Measurements from ENCODE around the gene SLC27A5.

The SLC27A5 gene

GRCh38 chr19:58545286-58546018 is 33.7 kb upstream of the SLC27A5 start:
- POLR2A ChIA-PET, result interaction anchor here (0.6 to 4.4 kb wide), 7 partner anchors 8 to 327 kb away, joined by 3 to 128 read pairs (median 7); partner anchors contain the start of genes CHMP2A, UBE2M, ZBTB45 and ZNF497
- H3K36me3 ChIP-seq (ENCODE audit: control insufficient read depth in 2 of 2, insufficient read depth in 1 of 2, low read length in 2 of 2), result peaks cover 17 to 56% of the 10 kb centered on the region in 2 experiments; a peak in 2 of 3 replicates
- H3K27ac ChIP-seq (ENCODE audit: extremely low read depth, low read depth, low read length), result peak overlapping the region; percentile 99
- CTCF ChIA-PET, result no interaction called here
- TF ChIP-seq ZFP69B (tag by site-specific recombination; IDR thresholded peaks at IDR 0.05) (no peak), KLF8 (tag by site-specific recombination; IDR thresholded peaks at IDR 0.05) (0 out of 2 replicates have a peak, but pooled peaks have one; percentile 12), KLF1 (tag by site-specific recombination; IDR thresholded peaks at IDR 0.05) (0 out of 2 replicates have a peak, but pooled peaks have one; percentile 29), ZSCAN4 (tag by site-specific recombination; IDR thresholded peaks at IDR 0.05) (no peak), HIC1 (tag by site-specific recombination; IDR thresholded peaks at IDR 0.05) (no peak)
- peaks cover 13% of the 10 kb centered on the region for H3K4me1 ChIP-seq (ENCODE audit: control insufficient read depth, insufficient read depth, low read length)
- no peaks in the 10 kb centered on the region for H3K9me3 ChIP-seq (ENCODE audit: control insufficient read depth, insufficient read depth, low read depth, low read length)
- H3K4me3 ChIP-seq (ENCODE audit: low read depth, low read length), result peak overlapping the region; percentile 67

- POLR2A ChIA-PET, result interaction anchor here (0.6 to 4.4 kb wide), 26 partner anchors 9 to 362 kb away, joined by 3 to 128 read pairs (median 8); partner anchors contain the start of genes CHMP2A, MZF1, RPS5 and UBE2M
- CTCF ChIA-PET, result interaction anchor here (1.3 to 1.9 kb wide), 2 partner anchors 10 to 24 kb away, joined by 6 to 19 read pairs; partner anchors contain the start of genes CHMP2A and ZBTB45
- Histone ChIP-seq H3K4me3 (ENCODE audit: low read depth, low read length) (peak overlapping the region; percentile 67), H3K36me3 (ENCODE audit: control insufficient read depth in 2 of 2, insufficient read depth in 1 of 2, low read length in 2 of 2) (peaks cover 17 to 49% of the 10 kb centered on the region in 2 experiments; a peak in 2 of 3 replicates), H3K4me1 (ENCODE audit: control insufficient read depth, insufficient read depth, low read length) (peaks cover 13% of the 10 kb centered on the region), H3K27ac (ENCODE audit: extremely low read depth, low read depth, low read length) (peak overlapping the region; percentile 99), H3K9me3 (ENCODE audit: control insufficient read depth, insufficient read depth, low read depth, low read length) (no peaks in the 10 kb centered on the region)
- TF ChIP-seq ZNF416 (tag by site-specific recombination; IDR thresholded peaks at IDR 0.05) (no peak), HIC1 (tag by site-specific recombination; IDR thresholded peaks at IDR 0.05) (0 out of 2 replicates have a peak, but pooled peaks have one; percentile 24), ZNF513 (tag by site-specific recombination; IDR thresholded peaks at IDR 0.05) (0 out of 2 replicates have a peak, but pooled peaks have one; percentile 19), ZNF596 (tag by site-specific recombination; IDR thresholded peaks at IDR 0.05) (no peak), ZEB2 (tag by site-specific recombination; IDR thresholded peaks at IDR 0.05) (no peak), ZNF768 (tag by site-specific recombination; IDR thresholded peaks at IDR 0.05) (no peak), ZNF664 (tag by site-specific recombination; IDR thresholded peaks at IDR 0.05) (no peak), ZNF785 (tag by site-specific recombination; IDR thresholded peaks at IDR 0.05) (no peak), ZNF544 (tag by site-specific recombination; IDR thresholded peaks at IDR 0.05) (no peak), ZSCAN4 (tag by site-specific recombination; IDR thresholded peaks at IDR 0.05) (no peak), ZNF561 (tag by site-specific recombination; IDR thresholded peaks at IDR 0.05; ENCODE audit: borderline replicate concordance) (no peak), PRDM2 (tag by site-specific recombination; IDR thresholded peaks at IDR 0.05; ENCODE audit: borderline replicate concordance) (no peak), HOXC10 (CRISPR knock-in tag; IDR thresholded peaks at IDR 0.05) (no peak; the same call in 1 of the 2 replicates)
Observed at GRCh38 chr19:58544591-58545285, 32.9 kb upstream of the SLC27A5 start.
